Kidney glomerular epithelial cell (primary cell): ENCODE data around the gene PTPRG.
"Not testable (repeated sequence)": the region's sequence is repeated elsewhere in the genome, so short reads cannot be mapped to it uniquely, and the experiment has no call there.

Experiments used
- DNase-seq: peaks from one replicate; lab custom pipeline; 2025; lab: John Stamatoyannopoulos, UW

Gene PTPRG

DNA sequence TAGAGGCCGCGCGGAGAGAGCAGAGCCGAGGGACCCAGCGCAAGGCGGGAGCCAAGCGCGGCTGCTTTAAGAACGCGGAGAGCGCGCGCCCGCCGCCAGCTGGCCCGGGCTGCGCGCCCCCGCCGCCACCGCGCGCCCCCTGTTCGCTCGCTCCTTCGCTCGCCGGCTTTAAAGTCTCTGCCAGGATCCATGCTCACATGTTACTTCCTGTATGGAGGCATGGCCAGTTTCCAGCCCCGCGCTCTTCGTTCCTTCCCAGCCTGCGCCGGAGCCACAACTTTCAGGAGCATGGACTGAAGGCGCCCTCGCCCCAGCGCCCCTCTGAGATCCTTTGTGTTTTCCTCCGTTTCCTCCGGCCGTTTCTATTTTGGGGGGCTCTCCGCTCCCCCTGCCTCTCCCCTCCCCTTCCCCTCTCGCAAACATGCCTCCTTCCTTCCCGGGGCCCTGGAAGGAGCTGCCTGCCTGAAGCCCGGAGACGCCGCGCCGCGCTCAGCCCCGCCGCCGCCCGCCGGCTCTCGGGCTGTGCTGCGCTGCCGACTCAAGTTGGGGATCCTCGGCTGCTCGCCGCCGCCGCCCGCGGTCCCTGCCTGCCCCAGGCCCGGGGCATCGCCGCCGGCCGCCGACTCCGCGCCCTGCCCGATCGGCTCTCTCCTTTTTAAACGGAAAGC, at the start of gene PTPRG:
PTPRG (plus strand) TSS at position 198 of the 668 bp plus-strand sequence. CDS start 717 bp downstream, outside the sequence.
- peak; percentile 93 for DNase-seq

DNA sequence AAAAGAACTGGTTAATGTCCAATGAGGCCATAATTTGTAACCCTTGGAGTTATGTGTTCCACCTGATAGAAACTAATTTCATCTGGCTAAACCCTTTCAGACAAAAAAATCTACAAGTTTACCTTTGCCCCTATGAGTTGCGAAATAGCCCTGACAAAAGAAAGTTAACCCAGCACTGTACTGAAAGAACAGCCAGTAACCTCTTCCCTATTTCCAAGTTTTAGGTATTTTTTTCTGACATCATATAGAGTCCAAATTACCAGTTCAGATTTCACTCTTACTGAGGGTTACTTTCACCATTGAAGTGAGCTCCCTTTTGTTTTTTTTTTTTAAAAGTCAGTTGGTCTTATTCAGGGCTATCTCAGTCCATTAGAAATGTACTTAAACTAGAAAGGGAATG, 42.8 kb upstream of the PTPRG start:
- no peak for DNase-seq

DNA sequence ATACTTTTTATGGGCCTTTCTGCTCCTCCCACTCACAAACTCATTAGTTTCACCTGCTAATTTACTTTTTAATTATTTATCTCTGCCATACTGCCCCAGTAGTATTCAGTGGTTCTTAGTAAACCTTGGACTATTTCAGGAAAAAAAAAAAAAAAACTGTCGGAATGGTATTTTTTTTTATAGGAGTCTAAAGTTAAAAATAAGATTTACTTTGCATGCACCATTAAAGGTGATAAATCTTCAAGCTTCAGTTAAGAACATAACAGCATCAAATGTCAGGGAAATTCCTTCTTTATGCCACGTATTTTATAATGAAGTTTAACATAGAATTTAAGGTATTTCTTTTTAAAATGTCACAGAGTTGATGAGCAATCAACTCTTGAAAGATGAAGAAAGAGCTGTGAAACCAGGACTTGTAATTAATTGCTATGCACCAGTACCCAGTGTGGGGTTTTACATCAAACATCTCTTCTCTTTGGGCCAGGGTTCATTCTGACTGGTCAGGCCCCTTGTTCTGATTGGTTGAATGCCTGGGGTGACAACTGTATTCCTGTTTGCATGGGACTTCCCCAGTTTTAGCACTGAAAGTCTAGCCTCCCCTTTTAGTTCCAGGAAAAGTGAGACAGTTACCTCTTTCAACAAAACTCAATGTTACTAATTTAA, 40.3 kb upstream of the PTPRG start:
- no peak for DNase-seq

DNA sequence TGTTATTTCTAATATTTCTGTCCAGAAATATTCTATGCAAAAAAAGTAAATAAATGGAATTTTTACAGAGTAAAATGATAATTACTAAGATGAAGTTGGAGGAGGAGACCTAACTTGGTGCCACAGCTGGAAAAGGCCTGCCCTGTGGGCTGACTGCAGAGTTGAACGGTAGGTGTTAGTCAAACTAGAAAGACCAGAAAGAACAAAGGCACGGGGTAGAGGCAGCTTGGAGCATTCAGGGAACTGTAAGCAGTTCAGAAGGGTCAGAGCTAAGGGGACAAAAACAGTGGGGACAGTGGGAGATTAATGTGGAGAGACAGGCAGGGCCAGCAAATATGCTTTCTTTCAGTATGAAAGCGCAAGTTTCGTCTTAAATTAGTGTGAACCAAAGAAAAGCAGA, 39.3 kb upstream of the PTPRG start:
- no peak for DNase-seq

DNA sequence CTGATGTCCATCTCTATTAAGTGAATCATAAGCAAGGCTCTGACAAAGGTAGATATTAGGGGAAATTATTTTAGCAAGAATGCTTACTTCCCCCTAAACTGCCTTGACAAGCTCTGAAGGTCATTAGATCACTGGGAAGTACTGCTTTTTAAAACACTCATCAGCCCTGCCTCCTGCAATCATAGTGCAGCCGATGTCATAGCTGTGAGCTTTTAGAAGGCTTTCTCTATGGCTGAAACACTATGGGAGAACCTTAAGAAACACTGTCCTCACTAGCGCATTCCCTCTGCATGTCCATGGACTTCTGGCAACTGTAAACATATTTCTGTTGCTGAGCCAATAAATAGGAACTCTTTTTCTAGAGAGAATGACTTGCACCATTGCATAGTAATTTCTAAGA, 38.7 kb upstream of the PTPRG start:
- no peak for DNase-seq

DNA sequence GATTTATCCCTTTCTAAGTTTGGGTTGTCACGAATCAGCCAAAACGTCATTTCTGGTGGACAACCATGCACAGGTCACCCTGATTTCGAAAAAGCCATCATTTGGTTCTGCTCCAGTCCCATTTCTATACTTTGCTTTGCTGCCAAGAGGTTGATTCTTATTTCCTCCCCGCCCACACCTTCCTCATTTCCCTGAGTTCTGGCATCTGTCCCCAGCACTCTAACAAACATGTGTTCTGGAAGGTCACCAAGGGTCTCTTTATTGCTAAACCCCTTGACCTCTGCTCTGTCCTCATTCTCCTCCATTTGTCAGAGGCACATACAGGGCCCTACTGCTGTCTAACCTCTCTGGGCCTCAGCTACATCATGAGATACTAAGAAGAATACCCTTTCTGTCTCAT, 36.4 kb upstream of the PTPRG start:
- no peak for DNase-seq

DNA sequence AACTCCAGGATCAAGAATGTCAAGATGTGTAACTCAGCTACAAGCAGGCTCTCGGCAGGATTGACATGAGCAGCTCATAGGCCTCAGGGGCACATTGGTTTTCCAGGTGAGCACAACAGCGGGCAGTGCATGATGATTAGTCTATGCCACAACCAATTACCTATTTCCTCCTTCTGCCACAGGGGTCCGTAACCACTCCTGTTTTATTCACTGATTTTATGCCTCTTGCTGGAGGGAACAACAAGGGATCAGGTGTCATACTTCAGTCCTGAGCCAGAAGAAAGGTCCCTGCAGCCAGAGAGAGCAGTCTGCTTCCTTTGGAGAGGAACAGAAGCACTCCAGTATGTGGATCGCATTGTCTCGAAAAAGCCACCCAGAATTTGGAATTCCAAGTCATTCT, 35.1 kb upstream of the PTPRG start:
- DNase-seq = no peak

DNA sequence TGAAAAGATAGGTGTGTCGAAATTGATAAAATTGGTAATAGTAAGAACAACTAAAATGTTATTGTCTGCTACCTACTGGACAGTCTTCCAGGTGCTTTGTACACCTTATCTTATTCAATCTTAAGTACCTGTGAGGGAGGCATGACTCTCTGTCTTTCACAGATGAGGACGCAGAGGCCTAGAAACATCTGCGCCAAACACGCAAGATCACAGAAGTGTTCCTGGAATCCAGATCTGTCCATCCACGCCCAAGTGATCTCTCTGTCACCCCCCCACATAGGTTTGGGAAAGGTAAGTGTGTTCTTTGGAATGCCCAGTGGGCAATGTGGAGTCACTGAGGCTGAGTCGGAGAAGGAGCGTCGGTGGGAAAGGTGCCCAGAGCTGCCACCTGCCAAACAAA, 34.4 kb upstream of the PTPRG start:
- DNase-seq = no peak

DNA sequence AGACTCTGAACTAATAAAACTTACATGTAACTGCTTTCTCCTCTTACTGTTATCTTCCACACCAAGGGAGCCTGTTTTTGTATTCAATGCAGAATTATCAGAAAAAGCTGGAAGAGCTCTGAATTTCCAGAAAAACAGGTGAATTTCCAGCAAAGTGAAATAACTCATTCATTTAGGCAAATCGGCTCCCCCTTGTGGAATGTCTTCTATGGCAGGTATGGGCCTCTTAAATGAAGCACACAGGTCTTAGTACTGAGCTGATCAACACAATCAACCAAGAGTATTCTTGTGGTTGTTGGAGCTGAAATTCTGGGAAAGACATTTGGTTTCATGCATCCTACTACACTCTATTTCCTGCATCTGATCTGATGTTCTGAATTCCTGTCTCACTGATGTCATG, 31.0 kb upstream of the PTPRG start:
- no peak for DNase-seq

DNA sequence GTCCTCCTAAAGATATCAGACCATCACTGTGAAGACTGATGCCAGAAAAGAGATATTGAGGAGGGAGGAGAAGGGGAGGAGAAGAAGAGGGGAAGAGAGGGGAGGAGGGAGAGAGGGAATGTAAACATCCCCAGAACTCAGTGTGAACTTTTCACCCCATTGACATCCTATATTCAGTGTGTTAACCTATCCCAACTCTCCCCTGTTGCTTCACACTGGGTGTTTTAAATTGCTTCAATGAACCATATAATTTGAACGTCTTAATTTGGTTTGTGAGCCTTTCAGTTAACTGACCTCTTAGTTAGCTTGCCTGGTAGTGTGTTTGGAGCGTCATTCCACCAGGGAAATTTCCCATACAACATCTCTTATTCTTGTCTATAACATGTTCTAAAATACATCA, 29.8 kb upstream of the PTPRG start:
- DNase-seq = no peak

DNA sequence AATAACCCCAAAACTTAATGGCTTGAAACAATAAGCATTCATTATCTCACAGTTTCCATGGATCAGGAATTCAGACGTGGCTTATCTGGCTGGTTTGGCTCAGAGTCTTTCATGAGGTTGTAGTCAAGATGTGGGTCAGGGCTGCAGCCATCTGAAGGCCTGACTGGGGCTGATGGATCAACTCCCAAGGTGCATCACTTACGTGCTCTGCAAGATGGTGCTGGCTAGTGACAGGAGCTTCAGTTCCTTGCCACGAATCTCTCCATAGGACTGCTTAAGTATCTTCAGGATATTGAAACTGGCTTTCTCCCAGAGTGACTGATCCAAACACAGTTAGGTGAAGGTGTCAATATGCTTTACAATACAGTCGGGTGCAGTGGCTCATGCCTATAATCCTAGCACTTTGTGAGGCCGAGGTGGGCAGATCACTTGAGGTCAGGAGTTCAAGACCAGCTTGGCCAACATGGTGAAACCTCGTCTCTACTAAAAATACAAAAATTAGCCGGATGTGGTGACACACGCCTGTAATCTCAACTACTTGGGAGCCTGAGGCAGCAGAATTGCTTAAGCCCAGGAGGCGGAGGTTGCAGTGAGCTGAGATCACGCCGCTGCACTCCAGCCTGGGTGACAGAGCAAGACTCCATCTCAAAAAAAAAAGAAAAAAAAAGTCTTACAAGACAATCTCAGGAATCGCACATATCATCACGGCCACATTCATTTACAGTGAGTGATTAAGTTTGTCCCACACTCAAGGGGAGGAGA, 28.5 kb upstream of the PTPRG start:
- DNase-seq = no peak

DNA sequence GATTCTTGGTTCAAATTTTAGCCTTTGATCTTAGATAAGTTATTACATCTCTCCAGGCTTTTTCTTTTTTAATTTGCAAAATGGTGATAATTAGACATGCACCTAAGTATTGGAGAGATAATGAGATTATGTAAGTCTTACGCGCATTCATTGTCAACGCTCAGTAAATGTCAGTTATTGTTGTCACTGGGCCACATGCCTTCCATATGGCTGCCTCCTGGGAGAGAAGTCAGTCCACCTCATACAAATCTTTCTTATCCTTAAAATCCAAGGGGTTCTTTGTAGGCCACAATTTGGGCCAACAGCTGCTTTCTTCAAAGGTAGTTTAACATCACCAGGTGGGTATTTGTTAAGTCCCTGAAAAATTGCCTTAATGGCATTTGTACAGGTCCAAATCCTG, 25.5 kb upstream of the PTPRG start:
- no peak for DNase-seq

DNA sequence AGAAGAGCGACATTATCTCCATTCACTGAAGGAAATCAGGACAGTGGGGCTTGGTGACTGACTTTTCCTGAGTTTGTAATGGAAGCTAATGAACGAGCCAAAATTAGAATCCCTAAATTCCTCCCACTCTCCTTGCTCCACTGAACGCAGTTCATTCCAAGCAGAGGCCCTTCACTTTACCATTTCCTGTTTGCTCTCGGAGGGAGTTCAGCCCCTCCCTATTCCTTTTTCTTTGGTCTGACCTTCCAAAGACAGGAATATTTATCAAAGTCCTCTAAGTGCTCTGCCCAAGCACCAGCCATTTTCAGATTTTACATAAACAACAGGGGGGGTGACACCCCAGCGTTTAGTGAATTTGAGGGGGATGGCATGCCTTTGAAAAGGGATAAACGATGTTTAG, 24.0 kb upstream of the PTPRG start:
- peak; percentile 36 for DNase-seq

DNA sequence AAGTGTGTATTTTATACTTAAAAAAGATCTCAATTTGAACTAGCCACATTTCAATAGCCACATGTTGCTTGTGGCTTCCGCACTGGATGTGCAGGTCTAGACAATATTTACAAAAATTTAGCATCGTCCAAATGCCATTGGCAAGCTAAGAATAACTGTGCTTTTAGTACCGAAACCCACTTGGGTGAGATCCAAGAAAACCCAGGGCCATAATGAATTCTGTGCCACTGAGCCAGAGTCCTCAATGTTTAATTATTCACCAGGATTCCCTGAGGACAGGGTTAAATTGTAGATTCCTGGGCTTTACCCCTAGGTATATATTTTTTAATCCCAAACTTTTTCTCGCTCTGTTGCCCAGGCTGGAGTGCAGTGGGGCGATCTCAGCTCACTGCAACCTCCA, 22.9 kb upstream of the PTPRG start:
- no peak for DNase-seq

DNA sequence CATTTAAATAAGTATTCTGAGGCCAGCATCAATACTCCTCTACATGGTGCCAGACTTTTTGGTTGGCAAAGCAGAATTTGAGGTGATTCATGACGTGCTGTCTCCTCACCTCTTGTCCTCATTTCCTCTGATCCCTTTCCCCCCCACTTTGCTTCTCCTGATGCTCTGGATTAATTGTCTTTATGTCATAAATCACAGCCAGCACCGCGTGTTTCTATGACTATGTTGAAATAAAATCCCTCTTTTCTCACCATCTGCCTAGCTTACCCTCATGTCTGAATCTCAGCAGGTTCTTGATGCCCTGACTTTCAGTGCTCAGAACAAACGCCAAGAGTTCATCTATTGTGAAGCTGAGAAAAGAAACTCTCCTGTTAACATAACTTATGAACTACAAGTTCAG, 19.7 kb upstream of the PTPRG start:
- no peak for DNase-seq

DNA sequence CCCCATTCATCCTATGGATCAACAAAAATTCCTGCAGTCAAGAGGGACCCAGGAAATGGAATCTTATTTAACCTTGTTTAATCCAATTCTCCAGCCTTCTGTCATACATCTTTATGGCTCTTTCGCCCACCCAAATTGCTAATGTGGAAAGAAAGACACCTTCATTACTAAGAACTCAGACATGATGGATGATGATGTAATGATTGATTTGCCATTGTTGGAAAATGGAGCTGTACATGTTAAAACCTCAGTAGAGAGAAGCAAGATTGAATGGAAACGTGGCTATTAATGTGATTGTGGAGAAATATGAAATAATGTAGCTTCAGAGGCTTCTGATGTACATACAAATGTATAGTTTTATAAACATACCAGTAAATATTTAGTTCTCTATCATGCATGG, 15.7 kb upstream of the PTPRG start:
- DNase-seq = no peak

DNA sequence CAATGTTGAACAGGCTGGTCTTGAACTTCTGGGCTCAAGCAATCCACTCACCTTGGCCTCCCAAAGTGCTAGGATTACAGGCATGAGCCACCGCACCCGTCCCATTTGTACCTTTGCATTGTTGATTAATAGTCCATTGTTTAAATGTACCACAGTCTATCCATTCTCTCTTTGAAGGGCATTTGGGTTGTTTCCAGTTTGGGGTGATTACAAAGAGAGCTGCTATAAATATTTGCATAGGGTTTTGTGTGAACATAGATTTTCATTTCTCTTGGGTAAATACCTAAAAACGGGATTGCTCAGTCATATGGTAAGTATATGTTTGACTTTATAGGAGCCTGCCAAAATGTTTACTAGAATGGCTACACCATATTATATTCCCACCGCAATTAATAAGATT, 13.7 kb upstream of the PTPRG start:
- DNase-seq = no peak

DNA sequence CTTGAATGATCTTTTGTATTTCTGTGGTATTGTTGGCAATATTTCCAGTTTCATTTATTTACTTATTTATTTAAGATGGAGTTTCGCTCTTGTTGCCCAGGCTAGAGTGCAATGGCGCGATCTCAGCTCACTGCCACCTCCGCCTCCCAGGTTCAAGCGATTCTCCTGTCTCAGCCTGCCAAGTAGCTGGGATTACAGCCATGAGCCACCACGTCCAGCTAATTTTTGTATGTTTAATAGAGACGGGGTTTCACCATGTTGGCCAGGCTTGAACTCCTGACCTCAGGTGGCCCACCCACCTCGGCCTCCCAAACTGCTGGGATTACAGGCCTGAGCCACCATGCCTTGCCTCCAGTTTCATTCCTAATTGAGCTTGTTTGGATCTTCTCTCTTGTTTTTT, 8.7 kb upstream of the PTPRG start:
- DNase-seq = not testable (repeated sequence)

DNA sequence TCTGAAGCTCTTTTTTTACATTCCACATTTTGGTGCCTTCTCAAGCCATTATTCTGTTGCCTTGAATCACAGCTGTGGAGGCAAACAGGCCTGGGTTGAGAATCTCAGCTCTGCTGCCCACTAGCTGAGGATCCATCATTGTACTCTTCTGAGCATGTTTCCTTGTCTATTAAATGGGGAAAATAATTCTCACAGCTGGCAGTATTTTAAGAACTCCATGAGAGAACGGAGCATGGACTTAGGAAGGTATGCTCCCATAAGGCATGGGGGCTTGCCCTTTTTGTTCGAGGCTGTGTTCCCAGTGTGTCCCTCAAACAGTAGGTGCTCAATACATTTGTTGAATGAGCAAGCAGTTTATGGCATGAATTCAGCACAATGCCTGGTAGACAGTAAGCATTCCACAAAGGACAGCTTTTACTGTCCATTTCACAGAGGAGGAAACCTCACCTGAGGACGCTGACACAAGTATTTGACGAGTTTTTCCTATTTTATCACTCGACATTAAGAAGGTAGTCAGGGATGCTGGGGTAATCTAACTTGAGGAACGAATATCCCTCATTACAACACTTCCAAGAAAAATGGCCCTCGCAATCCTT, 2.1 kb upstream of the PTPRG start:
- DNase-seq = no peak

DNA sequence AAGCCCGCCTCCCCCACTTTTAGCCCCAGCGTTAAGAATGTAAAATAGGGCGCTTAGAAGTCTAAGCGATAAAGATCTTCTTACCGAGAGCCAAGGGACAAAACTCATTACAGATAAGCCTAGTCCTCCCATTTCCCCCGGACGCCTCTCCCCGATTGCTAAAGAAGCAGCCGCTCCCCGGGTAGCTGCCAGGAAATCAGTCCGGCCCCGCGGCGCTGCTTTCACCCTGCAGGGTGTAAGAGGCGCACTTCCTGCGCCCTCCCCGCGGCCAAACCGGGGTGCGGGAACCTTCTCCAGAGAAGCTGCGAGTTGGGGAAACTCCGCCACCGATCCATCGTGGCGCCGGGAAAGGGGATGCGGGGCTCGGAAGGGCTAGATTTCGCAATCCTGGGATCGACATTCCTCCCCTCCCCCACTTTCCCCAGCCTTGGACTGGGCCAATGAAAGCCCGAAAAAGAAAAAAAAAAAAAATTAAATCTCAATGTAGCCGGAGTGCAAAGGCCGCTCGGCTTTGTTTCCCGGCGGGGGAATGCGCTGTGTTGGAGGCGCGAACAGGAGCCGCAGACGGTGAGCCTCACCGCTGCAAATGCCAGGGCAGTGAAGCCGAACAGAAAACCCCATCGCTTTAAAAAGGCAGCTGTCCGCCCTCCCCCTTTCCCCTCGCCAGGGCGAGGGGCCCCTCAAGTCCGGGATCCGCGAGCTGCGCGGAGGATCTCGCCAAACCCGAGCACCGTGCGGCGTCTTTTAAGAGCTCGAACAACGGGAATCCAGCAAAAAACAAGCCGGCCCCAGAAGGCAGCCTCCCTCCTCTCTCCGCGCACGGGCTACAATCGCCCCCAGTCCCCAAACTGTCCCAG, 626 bp upstream of the PTPRG start:
- peak; percentile 71 for DNase-seq

DNA sequence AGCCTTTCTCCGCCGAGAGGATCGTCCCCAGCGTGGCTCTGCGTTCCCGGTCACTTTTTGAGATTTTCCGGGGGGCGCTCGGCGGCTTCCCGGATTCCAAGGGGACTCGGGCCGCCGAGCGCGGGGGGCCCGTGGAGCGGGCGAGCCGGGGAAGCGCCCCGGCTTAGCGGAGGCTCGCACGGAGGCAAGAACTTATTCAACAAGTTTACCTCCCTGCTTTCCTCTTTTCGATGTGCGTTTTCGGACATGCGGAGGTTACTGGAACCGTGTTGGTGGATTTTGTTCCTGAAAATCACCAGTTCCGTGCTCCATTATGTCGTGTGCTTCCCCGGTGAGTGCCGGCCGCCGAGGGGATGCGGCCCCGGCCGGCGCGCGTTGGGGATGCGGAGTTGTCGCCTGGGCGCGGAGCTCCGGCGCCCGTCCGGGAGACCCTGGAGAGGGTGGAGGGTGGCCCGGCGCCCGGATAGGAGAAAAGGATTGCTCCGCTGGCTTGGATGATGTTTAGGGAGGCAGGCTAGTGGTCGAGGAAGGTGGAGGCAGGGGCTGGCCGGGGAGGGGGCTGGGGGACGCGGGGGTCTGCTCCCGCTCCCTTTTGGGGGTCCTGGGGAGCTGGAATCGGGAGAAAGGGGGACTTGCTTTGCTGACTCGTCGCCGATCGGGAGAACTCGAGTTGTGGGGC, 810 bp downstream of the PTPRG start:
- no peak for DNase-seq
